GM19452 (cell line): ENCODE measurements around the gene CEP85.
"Not testable (repeated sequence)": the region's sequence is repeated elsewhere in the genome, so short reads cannot be mapped to it uniquely, and the experiment has no call there.

Source experiments
- ATAC-seq: cut with Tn5 transposase; IDR thresholded peaks from one replicate; pipeline ENCODE4 v1.9.1; 2021; ENCODE audit not compliant: unreplicated experiment

The CEP85 gene

GRCh38 chr1:26288311-26288941 is 54.4 kb downstream of the CEP85 start:
- ATAC-seq: no peak

GRCh38 chr1:26289158-26290059 is 55.4 kb downstream of the CEP85 start:
- ATAC-seq: peak; percentile 27

GRCh38 chr1:26290122-26290881 is 56.3 kb downstream of the CEP85 start:
- ATAC-seq: no peak

- no peak for ATAC-seq
These were observed 56.9 kb downstream of the CEP85 start for GRCh38 chr1:26290882-26291261.

- no peak for ATAC-seq
These were observed 57.4 kb downstream of the CEP85 start for GRCh38 chr1:26291433-26291832.

GRCh38 chr1:26291939-26292338 is 57.9 kb downstream of the CEP85 start:
- no peak for ATAC-seq

- not testable (repeated sequence) for ATAC-seq
These were observed 58.7 kb downstream of the CEP85 start for GRCh38 chr1:26292735-26293134.

- ATAC-seq: no peak
These were observed 60.0 kb downstream of the CEP85 start for GRCh38 chr1:26293911-26294463.

- ATAC-seq: no peak
These were observed 61.5 kb downstream of the CEP85 start for GRCh38 chr1:26295194-26296138.

GRCh38 chr1:26296340-26297056 is 62.5 kb downstream of the CEP85 start:
- no peak for ATAC-seq

- ATAC-seq: no peak
These were observed 63.2 kb downstream of the CEP85 start for GRCh38 chr1:26297057-26297790.

GRCh38 chr1:26297791-26298124 is 63.8 kb downstream of the CEP85 start:
- no peak for ATAC-seq

- no peak for ATAC-seq
These were observed 66.7 kb downstream of the CEP85 start for GRCh38 chr1:26300578-26301275.

GRCh38 chr1:26302733-26303405 is 68.9 kb downstream of the CEP85 start:
- no peak for ATAC-seq

GRCh38 chr1:26305667-26306289 is 71.8 kb downstream of the CEP85 start:
- ATAC-seq: peak; percentile 15

GRCh38 chr1:26306290-26307229 is 72.6 kb downstream of the CEP85 start, which contains the start of gene UBXN11:
Gene UBXN11 (minus strand): TSS chr1:26306636. CDS start chr1:26302883, 3,753 bp downstream.
- peak; percentile 97 for ATAC-seq
